ENCODE results near the gene EEFSEC. TPM values are rescaled to one million over a fixed set of nuclear protein-coding genes. Genes with fewer than 3 reads are reported as not detected.

Gene EEFSEC
- total and polyA plus RNA-seq, 8 donors, result 11.5 to 23.0 (median 19.9) TPM

DNA sequence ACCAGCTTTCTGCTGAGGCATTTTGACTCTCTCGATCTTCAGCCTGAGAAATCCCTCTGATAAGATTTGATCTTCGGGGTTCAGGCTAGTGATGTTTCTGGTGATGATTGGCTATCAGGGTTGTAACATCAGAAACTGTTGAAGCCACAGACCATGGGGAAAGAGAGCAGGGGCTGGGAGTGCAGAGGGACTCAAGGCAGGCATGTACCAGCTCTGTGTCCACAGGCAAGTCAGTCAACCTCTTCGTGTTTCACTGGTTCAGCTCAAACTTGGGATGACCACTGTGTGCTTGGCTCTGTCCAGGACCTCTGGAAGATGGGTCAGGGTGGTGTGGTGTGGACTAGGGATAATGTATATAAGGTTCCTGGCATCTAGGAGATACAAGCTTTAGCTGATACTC, 116.5 kb downstream of the EEFSEC start:
- DNase-seq (no peak), ATAC-seq (no peak)
- H3K27me3 ChIP-seq, result no peaks in the 10 kb centered on the region
- TF ChIP-seq, protein P1, sequence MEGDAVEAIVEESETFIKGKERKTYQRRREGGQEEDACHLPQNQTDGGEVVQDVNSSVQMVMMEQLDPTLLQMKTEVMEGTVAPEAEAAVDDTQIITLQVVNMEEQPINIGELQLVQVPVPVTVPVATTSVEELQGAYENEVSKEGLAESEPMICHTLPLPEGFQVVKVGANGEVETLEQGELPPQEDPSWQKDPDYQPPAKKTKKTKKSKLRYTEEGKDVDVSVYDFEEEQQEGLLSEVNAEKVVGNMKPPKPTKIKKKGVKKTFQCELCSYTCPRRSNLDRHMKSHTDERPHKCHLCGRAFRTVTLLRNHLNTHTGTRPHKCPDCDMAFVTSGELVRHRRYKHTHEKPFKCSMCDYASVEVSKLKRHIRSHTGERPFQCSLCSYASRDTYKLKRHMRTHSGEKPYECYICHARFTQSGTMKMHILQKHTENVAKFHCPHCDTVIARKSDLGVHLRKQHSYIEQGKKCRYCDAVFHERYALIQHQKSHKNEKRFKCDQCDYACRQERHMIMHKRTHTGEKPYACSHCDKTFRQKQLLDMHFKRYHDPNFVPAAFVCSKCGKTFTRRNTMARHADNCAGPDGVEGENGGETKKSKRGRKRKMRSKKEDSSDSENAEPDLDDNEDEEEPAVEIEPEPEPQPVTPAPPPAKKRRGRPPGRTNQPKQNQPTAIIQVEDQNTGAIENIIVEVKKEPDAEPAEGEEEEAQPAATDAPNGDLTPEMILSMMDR (IDR thresholded peaks at IDR 0.05), result no peak
- peaks cover 0 to 43% of the 10 kb centered on the region in 2 donors for H3K36me3 ChIP-seq
- intact Hi-C loops (cut with DNase I), result no loop called here
- H3K9me3 ChIP-seq, result no peaks in the 10 kb centered on the region
- H3K4me3 ChIP-seq, result no peak overlapping the region
- H3K4me1 ChIP-seq, result no peaks in the 10 kb centered on the region
- no peak overlapping the region for H3K27ac ChIP-seq

DNA sequence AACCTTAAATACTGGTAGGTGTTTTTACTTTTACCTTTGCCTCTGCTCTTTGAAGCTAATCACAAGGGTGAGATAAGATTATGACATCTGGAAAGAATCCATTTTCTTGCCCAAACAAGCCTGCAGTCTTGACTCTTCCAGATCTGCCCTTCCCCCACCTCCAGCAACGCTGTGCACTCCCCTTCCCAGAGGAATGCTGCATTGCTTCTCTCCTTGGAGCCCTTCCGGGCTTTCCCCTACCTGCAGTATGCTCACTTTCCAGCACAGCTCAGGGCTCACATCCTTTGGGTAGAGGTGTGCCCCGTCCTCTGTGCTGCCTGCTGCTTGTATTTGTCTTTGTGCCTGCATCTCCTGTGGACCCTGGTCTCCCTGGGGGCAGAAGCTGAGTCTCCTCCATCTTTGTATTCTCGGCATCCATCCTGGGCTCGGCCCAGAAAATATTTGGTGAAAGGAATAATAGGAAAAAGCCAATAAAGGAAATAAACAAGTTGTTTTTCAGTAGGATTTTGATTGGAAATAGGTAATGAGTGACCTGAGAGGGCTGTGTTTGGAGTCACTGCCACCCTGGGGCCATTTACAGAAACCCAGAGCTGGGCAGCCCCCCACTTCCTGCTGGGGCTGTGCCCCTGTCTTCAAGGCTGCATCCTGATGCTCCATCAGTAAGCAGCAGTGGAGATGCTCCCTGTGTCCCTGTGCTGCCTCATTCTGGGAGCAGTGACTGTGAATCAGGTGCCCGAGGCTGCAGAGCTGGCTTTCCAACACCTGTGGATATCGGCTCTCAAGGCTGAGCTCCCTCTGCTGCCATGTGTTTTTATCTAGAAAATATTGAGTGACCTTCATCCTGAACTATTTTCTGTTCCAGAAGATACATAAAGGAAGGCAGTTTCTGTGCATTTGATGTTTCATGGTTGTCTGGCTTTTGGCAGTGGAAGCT, 117.5 kb downstream of the EEFSEC start:
- no peak for DNase-seq
- no peak overlapping the region for H3K4me3 ChIP-seq
- H3K4me1 ChIP-seq, result no peaks in the 10 kb centered on the region
- H3K36me3 ChIP-seq, result peaks cover 0 to 36% of the 10 kb centered on the region in 2 donors
- intact Hi-C loops (cut with DNase I), result no loop called here
- no peaks in the 10 kb centered on the region for H3K9me3 ChIP-seq
- no peak overlapping the region for H3K27ac ChIP-seq
- no peaks in the 10 kb centered on the region for H3K27me3 ChIP-seq
- TF ChIP-seq, protein P1 (IDR thresholded peaks at IDR 0.05), result no peak
- no peak for ATAC-seq

DNA sequence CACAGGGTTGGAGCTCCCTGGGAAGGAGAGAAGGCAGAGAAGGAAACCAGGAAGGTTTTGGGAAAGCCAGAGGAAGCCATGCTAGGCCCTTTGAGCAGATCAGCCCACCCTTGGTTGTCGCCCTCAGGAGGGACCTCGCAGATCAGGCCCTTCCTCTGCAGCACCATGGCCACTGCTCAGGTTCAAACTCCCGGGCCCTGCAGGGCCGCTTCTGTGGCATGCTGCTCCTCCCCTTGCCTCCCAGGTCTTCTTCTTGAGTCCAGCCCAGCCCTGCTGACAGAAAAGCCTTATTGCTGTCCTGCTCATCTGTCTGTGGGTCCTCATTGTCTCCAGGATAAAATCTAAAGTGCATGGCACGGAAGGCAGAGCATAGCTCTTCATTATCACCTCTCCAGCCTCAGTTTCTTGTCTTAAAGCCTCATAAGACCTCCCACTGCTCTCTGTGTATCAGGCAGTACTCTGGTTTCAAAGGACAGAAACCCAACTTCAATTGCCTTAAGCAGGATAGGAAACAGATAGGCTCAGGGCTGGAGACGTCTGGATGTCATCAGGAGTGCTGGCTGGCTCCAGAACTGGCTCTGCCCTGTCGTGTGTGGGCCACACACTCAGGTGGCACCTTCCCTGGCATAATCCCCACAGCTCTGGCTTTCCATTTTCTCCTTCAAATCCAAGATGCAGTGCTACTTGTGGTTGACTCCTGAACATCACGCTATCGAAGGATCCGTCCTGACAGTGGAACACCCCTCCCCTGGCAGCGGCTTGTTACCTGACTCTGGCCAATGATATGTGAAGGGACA, 118.5 kb downstream of the EEFSEC start:
- TF ChIP-seq, protein P1 (IDR thresholded peaks at IDR 0.05), result no peak
- H3K27ac ChIP-seq, result no peak overlapping the region
- H3K4me3 ChIP-seq, result no peak overlapping the region
- ATAC-seq (no peak), DNase-seq (no peak)
- H3K27me3 ChIP-seq, result no peaks in the 10 kb centered on the region
- no peaks in the 10 kb centered on the region for H3K4me1 ChIP-seq
- intact Hi-C loops (cut with DNase I), result no loop called here
- peaks cover 0 to 36% of the 10 kb centered on the region in 2 donors for H3K36me3 ChIP-seq
- H3K9me3 ChIP-seq, result no peaks in the 10 kb centered on the region

DNA sequence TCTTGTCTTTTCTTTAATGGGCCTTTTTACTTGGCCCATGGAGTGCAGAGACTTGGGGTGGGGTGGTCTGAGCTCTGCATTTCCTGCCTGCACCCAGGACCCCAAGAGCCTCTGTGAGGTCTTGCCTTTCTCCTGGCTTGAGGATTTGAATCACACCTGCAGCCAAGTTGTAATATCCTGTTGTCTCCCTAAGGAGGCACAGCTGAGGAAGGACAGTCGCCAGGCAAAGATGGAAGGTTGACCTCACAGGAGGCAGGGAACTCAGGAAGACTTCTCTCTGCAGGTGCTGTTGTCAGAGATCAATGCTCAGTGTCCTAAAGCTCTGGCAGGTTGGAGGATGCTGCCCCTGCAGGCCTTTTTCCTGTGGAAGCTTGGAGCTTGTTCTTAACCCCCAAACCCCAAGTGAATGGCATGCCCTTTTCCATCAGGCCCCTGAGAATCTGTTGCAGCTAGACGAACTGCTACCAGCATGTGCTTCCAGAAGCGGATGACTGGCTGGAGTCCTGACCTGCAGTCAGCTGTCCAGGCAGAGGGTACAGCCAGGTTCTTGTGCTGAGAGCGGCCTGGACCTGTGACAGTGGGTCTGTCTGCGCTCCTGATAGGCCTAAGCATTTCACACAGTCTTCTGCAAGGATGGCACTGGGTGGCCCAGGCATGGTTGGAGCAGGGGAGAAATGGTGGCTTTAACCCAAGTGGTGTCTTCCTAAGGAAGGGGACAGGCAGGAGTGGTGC, 120.0 kb downstream of the EEFSEC start:
- Histone ChIP-seq H3K4me1 (peaks cover 0 to under 1% of the 10 kb centered on the region in 2 donors), H3K27ac (no peak overlapping the region), H3K9me3 (no peaks in the 10 kb centered on the region), H3K36me3 (peaks cover 0 to 29% of the 10 kb centered on the region in 2 donors), H3K4me3 (no peak overlapping the region), H3K27me3 (no peaks in the 10 kb centered on the region)
- ATAC-seq (no peak), DNase-seq (no peak)
- intact Hi-C loops (cut with DNase I), result no loop called here
- TF ChIP-seq, protein P1 (IDR thresholded peaks at IDR 0.05), result no peak
